PC-9 (cell line): ENCODE data around the gene SLC15A1.

ENCODE experiments used
- CTCF ChIP-seq: fragments of 200-600 bp; sonication (generic); conservative IDR thresholded peaks from 2 replicates; pipeline ENCODE4 v1.6.1; 2017; ENCODE audit warnings: mixed run types, antibody characterized with exemption, mild to moderate bottlenecking, moderate library complexity
- EZH2 ChIP-seq: fragments of 200-600 bp; sonication (generic); IDR thresholded peaks from 2 replicates; pipeline ENCODE4 v1.8.0; 2017; ENCODE audit warnings: antibody characterized with exemption, low read depth

DNA sequence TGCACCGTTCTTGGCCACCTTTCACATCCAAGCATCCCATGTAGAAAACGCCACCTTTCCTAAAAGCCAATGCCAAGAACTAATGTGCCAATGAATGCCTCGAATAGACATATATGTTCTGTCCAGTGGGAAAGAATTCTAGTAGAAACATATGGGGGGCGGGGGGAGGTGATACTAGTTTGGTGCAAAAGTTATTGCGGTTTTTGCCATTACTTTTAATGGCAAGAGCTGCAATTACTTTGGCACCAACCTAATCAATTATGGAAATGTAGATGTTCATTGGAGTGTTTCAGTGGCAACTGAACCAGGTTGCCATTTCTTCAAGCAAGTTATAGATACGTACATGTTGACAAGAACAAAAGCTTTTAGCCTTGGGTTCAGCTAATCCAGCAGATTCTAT, 34.6 kb downstream of the SLC15A1 start:
- no peak for TF ChIP-seq CTCF
- TF ChIP-seq EZH2 = no peak
